ENCODE results near the gene NPR3. TPM values are rescaled to one million over a fixed set of nuclear protein-coding genes. Genes with fewer than 3 reads are reported as not detected.

The NPR3 gene
- total RNA-seq, 1 experiment from 2014 or later = not detected

DNA sequence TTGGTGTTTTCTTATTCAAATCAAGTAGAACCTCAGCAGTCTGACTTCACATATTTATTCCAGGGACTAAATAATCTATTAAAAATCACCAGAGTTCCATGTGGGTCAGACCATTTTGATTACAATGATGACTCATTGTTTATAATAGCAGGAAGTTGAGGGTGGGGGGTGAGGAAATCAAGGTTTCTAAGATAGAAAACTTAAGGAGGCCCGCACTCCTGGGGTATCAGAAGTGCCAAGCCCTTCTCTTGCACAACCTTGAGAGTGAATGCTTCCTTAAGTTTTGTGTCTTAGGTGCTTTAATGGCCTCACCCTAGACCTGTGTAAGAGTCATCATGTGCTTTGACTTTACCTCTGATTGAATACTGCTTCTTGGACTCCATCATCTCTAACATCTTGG lies 31.9 kb upstream of the NPR3 start:
- no peak overlapping the region for H4K5ac ChIP-seq (ENCODE audit: insufficient read length, low read depth, low read length)
- Mint-ChIP-seq H3K27me3 (ENCODE audit: low read depth) (peaks cover 4% of the 10 kb centered on the region), H3K36me3 (ENCODE audit: insufficient read depth in 1 of 3, low read depth in 3 of 3) (peaks cover 8 to 13% (median 11%) of the 10 kb centered on the region in 3 experiments), H3K4me3 (no peak overlapping the region), H3K9me3 (peaks cover 8 to 25% of the 10 kb centered on the region in 2 experiments), H3K4me1 (peaks cover 15 to 16% of the 10 kb centered on the region in 2 experiments), H3K27ac (no peak overlapping the region)
- WGBS (ENCODE audit: extremely low coverage, insufficient read length, low lambda C conversion rate) = no CpG with 5 or more reads among the region's 1 CpG
- H2BK20ac ChIP-seq (ENCODE audit: low read depth, low read length, poor library complexity, severe bottlenecking) = no peak overlapping the region
- no peaks in the 10 kb centered on the region for H3K23me2 ChIP-seq (ENCODE audit: insufficient read length, low read depth, low read length, poor library complexity, severe bottlenecking)
- H3K18ac ChIP-seq (ENCODE audit: insufficient read length, low read depth, low read length) = no peak overlapping the region
- H3K79me1 ChIP-seq (ENCODE audit: insufficient read depth, low read depth, low read length, poor library complexity, severe bottlenecking) = no peaks in the 10 kb centered on the region
- no peak overlapping the region for H2BK12ac ChIP-seq (ENCODE audit: insufficient read length, low read depth, low read length)
- peaks cover 5% of the 10 kb centered on the region for H3K9me3 ChIP-seq (ENCODE audit: control insufficient read depth, low read depth, low read length)
- no peak overlapping the region for H3K27ac ChIP-seq (ENCODE audit: insufficient read length, low read depth, low read length)
- no peak for TF ChIP-seq CTCF (conservative IDR thresholded peaks at IDR 0.05)
- H3K4me1 ChIP-seq (ENCODE audit: insufficient read depth, low read length) = peaks cover 3% of the 10 kb centered on the region; the same call in 1 of the 2 replicates
- DNase-seq = no peak
- no peak overlapping the region for H4K8ac ChIP-seq (replicated peaks; ENCODE audit: insufficient read length, low read depth, low read length)
- no peak overlapping the region for H2BK15ac ChIP-seq (ENCODE audit: low read depth, low read length)
- no peak overlapping the region for H4K91ac ChIP-seq (ENCODE audit: insufficient read length, low read depth, low read length)
- no peak overlapping the region for H3K4me2 ChIP-seq (ENCODE audit: insufficient read depth, insufficient read length, low read length)
- H3K79me2 ChIP-seq (ENCODE audit: insufficient read depth, low read length) = no peaks in the 10 kb centered on the region
- H2AFZ ChIP-seq (ENCODE audit: low read length) = no peak overlapping the region
- no peak overlapping the region for H2AK5ac ChIP-seq (ENCODE audit: insufficient read length, low read length)
- H3K14ac ChIP-seq (ENCODE audit: insufficient read depth, low read length) = no peak overlapping the region
- H3T11ph ChIP-seq (ENCODE audit: low read length) = no peak overlapping the region
- no peaks in the 10 kb centered on the region for H3K27me3 ChIP-seq (ENCODE audit: insufficient read depth, low read length)
- H3K56ac ChIP-seq (ENCODE audit: insufficient read length, low read depth, low read length) = no peak overlapping the region
- H2BK120ac ChIP-seq (ENCODE audit: low read depth, low read length, poor library complexity, severe bottlenecking) = no peak overlapping the region
- H4K20me1 ChIP-seq (ENCODE audit: control insufficient read depth, insufficient read depth, insufficient read length) = no peaks in the 10 kb centered on the region
- H3K23ac ChIP-seq (ENCODE audit: insufficient read length, low read depth, low read length) = no peak overlapping the region
- no peak overlapping the region for H3K9ac ChIP-seq (ENCODE audit: extremely low read depth, insufficient read length, low read length)
- no peak overlapping the region for H2BK5ac ChIP-seq (ENCODE audit: insufficient read length, low read length)
- no peak overlapping the region for H3K4ac ChIP-seq (ENCODE audit: low read depth, low read length)

All from H9 (cell line).